ENCODE measurements around the gene ABHD10. TPM values are rescaled to one million over a fixed set of nuclear protein-coding genes. Genes with fewer than 3 reads are reported as not detected.

Gene ABHD10
- total and polyA plus RNA-seq, 10 of the 15 experiments (the other 5 are each of a cell fraction or from before 2014, with no cell fraction given) = 12.3 to 51.0 (median 28.9) TPM

DNA sequence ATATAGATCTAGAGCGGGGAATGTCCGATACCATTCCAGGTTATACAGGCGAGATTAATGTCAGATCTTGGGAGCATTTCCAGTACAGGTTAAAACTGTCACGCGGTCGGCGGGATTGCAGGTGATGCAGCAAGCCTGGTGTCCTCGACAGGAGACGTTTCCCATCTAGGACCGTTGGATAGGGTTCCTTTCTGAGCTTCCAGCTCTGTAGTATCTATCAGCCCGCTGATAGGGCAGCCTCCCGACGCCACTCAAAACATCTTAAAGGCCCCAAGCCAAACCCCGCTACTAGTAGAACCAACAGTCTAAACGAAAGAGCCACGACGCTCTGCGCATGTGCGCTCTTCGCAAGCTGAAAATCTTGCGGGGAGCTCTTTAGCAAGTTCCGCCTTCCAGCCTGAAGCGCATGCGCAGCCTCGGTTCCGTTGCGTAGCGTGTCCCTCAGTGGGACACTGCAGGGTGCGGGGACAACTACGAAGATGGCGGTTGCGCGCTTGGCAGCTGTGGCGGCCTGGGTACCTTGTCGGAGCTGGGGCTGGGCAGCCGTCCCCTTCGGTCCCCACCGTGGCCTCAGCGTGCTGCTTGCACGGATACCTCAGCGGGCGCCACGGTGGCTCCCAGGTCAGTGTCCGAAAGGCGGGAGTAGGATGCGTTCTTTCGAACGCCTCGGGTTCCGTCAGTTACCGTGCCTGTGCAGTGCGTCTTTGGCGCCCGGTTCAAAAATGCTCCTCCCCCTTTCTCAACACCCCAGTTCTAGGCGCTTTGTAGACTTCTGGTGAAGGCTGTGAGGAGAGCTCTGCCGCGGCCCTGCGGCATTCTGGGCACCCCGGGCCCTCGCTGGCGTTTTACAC lies at the start of gene ABHD10 (continued):
- TF ChIP-seq, protein P1, sequence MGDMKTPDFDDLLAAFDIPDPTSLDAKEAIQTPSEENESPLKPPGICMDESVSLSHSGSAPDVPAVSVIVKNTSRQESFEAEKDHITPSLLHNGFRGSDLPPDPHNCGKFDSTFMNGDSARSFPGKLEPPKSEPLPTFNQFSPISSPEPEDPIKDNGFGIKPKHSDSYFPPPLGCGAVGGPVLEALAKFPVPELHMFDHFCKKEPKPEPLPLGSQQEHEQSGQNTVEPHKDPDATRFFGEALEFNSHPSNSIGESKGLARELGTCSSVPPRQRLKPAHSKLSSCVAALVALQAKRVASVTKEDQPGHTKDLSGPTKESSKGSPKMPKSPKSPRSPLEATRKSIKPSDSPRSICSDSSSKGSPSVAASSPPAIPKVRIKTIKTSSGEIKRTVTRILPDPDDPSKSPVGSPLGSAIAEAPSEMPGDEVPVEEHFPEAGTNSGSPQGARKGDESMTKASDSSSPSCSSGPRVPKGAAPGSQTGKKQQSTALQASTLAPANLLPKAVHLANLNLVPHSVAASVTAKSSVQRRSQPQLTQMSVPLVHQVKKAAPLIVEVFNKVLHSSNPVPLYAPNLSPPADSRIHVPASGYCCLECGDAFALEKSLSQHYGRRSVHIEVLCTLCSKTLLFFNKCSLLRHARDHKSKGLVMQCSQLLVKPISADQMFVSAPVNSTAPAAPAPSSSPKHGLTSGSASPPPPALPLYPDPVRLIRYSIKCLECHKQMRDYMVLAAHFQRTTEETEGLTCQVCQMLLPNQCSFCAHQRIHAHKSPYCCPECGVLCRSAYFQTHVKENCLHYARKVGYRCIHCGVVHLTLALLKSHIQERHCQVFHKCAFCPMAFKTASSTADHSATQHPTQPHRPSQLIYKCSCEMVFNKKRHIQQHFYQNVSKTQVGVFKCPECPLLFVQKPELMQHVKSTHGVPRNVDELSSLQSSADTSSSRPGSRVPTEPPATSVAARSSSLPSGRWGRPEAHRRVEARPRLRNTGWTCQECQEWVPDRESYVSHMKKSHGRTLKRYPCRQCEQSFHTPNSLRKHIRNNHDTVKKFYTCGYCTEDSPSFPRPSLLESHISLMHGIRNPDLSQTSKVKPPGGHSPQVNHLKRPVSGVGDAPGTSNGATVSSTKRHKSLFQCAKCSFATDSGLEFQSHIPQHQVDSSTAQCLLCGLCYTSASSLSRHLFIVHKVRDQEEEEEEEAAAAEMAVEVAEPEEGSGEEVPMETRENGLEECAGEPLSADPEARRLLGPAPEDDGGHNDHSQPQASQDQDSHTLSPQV (IDR thresholded peaks at IDR 0.05) = no peak
- TF ChIP-seq, protein P2, sequence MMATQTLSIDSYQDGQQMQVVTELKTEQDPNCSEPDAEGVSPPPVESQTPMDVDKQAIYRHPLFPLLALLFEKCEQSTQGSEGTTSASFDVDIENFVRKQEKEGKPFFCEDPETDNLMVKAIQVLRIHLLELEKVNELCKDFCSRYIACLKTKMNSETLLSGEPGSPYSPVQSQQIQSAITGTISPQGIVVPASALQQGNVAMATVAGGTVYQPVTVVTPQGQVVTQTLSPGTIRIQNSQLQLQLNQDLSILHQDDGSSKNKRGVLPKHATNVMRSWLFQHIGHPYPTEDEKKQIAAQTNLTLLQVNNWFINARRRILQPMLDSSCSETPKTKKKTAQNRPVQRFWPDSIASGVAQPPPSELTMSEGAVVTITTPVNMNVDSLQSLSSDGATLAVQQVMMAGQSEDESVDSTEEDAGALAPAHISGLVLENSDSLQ (IDR thresholded peaks at IDR 0.05) = peak; percentile 93
- TF ChIP-seq ZZZ3 (IDR thresholded peaks at IDR 0.05; ENCODE audit: control insufficient read depth, insufficient read length, low read depth) (no peak), PAX5 (IDR thresholded peaks at IDR 0.05; ENCODE audit: borderline replicate concordance, low read depth, low read length) (0 out of 2 replicates have a peak, but pooled peaks have one; percentile 46), SIX5 (IDR thresholded peaks at IDR 0.05; ENCODE audit: low read depth, low read length, severe bottlenecking) (peak; percentile 10), TCF7 (IDR thresholded peaks at IDR 0.05; ENCODE audit: borderline replicate concordance) (no peak), ZSCAN29 (IDR thresholded peaks at IDR 0.05) (no peak), MTA2 (IDR thresholded peaks at IDR 0.05; ENCODE audit: low read depth) (no peak), POU2F2 (IDR thresholded peaks at IDR 0.05; ENCODE audit: borderline replicate concordance, low read depth, low read length) (peak; percentile 23; the same call in 1 of the 3 replicates), HDAC2 (IDR thresholded peaks at IDR 0.05) (no peak), ZNF24 (IDR thresholded peaks at IDR 0.05) (no peak), BRCA1 (IDR thresholded peaks at IDR 0.05; ENCODE audit: low read depth, low read length) (no peak), IRF4 (IDR thresholded peaks at IDR 0.05; ENCODE audit: low read depth, low read length) (no peak), HCFC1 (IDR thresholded peaks at IDR 0.05; ENCODE audit: low read length) (no peak)
- TF ChIP-seq, protein P3, sequence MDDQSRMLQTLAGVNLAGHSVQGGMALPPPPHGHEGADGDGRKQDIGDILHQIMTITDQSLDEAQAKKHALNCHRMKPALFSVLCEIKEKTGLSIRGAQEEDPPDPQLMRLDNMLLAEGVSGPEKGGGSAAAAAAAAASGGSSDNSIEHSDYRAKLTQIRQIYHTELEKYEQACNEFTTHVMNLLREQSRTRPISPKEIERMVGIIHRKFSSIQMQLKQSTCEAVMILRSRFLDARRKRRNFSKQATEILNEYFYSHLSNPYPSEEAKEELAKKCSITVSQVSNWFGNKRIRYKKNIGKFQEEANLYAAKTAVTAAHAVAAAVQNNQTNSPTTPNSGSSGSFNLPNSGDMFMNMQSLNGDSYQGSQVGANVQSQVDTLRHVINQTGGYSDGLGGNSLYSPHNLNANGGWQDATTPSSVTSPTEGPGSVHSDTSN (IDR thresholded peaks at IDR 0.05; ENCODE audit: insufficient replicate concordance, low read depth, low read length) = peak; percentile 77
- TF ChIP-seq, protein P4, sequence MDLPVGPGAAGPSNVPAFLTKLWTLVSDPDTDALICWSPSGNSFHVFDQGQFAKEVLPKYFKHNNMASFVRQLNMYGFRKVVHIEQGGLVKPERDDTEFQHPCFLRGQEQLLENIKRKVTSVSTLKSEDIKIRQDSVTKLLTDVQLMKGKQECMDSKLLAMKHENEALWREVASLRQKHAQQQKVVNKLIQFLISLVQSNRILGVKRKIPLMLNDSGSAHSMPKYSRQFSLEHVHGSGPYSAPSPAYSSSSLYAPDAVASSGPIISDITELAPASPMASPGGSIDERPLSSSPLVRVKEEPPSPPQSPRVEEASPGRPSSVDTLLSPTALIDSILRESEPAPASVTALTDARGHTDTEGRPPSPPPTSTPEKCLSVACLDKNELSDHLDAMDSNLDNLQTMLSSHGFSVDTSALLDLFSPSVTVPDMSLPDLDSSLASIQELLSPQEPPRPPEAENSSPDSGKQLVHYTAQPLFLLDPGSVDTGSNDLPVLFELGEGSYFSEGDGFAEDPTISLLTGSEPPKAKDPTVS (IDR thresholded peaks at IDR 0.05; ENCODE audit: low read depth, low read length) = no peak
- TF ChIP-seq, protein P5, sequence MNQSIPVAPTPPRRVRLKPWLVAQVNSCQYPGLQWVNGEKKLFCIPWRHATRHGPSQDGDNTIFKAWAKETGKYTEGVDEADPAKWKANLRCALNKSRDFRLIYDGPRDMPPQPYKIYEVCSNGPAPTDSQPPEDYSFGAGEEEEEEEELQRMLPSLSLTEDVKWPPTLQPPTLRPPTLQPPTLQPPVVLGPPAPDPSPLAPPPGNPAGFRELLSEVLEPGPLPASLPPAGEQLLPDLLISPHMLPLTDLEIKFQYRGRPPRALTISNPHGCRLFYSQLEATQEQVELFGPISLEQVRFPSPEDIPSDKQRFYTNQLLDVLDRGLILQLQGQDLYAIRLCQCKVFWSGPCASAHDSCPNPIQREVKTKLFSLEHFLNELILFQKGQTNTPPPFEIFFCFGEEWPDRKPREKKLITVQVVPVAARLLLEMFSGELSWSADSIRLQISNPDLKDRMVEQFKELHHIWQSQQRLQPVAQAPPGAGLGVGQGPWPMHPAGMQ (IDR thresholded peaks at IDR 0.05; ENCODE audit: borderline replicate concordance) = no peak
- TF ChIP-seq, protein P6, sequence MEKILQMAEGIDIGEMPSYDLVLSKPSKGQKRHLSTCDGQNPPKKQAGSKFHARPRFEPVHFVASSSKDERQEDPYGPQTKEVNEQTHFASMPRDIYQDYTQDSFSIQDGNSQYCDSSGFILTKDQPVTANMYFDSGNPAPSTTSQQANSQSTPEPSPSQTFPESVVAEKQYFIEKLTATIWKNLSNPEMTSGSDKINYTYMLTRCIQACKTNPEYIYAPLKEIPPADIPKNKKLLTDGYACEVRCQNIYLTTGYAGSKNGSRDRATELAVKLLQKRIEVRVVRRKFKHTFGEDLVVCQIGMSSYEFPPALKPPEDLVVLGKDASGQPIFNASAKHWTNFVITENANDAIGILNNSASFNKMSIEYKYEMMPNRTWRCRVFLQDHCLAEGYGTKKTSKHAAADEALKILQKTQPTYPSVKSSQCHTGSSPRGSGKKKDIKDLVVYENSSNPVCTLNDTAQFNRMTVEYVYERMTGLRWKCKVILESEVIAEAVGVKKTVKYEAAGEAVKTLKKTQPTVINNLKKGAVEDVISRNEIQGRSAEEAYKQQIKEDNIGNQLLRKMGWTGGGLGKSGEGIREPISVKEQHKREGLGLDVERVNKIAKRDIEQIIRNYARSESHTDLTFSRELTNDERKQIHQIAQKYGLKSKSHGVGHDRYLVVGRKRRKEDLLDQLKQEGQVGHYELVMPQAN (conservative IDR thresholded peaks at IDR 0.05) = no peak; the same call in none of the 2 replicates

Data from GM12878 (cell line).